NT2/D1 (cell line): ENCODE measurements around the gene RGS7.

Experiments used
- YY1 ChIP-seq: IDR thresholded peaks from 2 replicates; pipeline ENCODE4 v1.6.1; 2011; ENCODE audit not compliant: insufficient read length, insufficient read depth
- ZNF274 ChIP-seq: IDR thresholded peaks from 2 replicates; pipeline ENCODE4 v1.6.1; 2011; ENCODE audit warnings: mild to moderate bottlenecking, low read depth, low read length

DNA sequence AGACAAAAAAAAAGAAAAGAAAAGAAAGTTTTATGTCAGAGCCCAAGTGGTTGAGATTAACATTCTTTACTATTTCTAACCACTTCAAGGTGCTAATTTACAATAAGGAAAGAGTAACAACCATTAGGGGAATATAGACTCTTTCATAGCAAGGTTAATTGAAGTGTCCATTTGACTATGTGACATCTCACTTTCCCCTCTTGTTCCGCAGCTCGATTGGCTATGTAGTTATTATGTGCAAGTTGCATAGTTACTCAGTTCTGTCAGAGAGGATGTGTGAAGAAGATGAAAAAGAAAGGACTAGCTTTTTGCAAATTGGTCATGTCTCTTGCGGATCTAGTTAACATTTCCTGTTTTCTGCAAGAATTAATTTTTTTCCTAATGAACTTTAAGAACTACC is 273.7 kb downstream of the RGS7 start:
- no peak for TF ChIP-seq YY1
- no peak for TF ChIP-seq ZNF274
